ENCODE results near the gene PRR35.

PRR35 gene

DNA sequence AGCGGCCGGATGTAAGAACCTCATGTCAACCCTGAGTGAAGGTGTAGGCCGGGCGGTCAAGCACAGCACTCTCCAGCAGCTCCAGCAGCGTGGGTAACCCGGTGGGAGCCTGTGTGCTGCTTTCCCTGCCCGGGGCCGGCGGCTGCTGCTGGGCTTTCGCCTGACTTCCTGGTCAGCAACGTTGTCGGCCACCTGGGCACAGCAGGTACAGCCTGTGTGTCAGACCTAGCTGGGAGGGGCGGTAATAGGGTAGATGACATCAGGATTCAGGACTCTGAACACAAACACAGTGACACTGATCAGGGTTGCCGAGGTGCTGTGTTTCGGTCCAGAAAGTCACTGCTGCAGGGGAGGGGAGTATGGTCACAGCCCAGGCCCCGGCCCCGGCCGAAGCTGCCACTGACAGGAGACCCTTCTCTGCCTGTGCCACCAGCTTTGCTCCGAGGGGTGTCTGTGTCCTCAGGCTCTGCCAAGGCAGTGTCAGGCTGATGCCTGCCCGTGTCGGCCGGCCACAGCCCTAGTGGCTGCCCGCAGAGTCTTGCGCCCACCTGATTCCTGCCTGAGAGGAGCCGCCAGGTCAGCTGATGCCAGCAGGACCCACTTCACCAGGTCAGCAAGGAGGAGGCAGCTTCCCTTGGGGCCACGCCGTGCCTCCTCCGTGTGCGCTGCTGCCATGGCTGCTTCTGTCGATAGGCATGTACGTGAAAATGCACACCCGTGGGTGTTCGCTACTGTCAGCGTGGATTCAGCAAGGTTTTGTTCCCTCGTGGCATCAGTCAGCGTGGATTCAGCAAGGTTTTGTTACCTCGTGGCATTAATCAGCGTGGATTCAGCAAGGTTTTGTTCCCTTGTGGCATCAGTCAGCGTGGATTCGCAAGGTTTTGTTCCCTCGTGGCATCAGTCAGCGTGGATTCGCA lies 38.9 kb downstream of the PRR35 start:
- DNase-seq: no peak

DNA sequence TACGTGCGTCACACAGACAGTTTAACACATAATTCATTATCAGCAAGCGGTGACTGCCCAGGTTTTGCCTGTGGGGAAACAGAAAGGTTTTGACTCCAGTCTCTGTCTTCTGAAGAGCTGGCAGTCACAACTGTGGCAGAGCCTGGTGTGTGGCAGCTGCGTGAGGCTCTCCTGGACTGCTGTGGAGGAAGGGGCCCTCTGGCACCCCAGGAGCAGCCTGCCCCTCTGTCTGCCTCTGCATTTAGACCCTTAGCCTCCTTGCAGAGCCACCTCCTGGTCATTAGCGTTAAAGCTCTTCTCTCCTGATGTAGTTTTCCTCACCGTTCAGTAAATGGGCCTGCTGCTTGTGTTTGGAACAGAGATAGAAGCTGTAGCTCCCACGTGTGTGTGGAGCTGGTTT lies 40.6 kb downstream of the PRR35 start:
- DNase-seq: no peak

DNA sequence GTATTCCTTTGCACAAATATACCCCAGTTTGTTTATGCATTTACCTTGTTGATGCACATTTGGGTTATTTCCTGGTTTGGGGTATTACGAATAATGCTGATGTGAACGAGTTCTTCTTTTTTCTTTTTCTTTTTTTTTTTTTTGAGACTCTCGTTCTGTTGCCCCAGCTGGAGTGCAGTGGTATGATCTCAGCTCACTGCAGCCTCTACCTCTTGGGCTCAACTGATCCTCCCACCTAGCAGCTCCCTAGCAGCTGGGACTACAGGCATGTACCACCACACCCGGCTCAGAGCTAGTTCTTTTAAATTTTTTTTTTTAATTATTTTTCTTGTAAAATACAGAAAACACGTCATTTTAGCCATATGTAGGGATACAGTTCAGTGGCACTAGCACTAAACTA lies 43.7 kb downstream of the PRR35 start:
- no peak for DNase-seq

DNA sequence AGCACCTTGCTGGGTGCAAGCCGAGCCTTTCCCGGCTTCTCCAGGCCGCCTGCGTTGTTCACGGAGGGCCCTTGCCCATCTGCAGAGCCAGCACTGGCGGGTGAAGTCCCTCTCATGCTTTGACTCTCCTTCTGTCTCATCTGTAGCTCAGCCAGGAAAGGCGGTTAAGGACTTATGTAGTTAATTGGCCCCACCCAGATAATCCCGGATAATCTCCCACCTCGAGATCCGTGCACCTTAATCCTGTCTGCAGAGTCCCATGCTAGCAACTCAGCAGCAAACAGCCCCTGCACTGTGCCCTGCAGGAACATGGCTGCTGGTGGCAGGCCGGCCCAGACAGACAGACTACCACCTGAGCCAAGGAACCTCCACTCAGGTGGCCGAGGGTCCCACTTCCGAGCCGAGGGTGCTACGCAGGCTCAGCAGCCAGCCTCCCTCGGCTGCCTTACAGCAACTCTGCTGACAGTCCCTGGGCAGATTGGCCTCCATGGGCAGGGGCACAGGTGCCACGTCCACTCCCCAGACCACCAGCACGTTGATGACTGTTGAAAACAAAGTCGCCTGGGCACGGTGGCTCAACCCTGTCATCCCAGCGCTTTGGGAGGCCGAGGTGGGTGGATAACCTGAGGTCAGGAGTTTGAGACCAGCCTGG lies 46.6 kb downstream of the PRR35 start:
- DNase-seq: no peak

DNA sequence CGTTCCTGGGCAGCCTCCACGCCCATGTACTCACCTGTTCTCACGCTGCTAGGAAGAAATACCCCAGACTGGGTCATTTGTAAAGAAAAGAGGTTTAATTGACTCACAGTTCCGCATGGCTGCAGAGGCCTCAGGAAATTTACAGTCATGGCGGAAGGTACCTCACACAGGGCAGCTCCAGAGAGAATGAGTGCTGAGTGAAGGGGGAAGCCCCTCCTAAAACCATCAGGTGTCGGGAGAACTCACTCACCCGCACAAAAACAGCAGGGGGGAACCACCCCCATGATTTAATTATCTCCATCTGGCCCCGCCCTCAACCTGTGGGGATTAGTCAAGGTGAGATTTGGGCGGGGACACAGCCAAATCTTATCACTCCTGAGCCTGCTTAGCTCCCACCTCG lies 47.8 kb downstream of the PRR35 start:
- peak; percentile 34 for DNase-seq

DNA sequence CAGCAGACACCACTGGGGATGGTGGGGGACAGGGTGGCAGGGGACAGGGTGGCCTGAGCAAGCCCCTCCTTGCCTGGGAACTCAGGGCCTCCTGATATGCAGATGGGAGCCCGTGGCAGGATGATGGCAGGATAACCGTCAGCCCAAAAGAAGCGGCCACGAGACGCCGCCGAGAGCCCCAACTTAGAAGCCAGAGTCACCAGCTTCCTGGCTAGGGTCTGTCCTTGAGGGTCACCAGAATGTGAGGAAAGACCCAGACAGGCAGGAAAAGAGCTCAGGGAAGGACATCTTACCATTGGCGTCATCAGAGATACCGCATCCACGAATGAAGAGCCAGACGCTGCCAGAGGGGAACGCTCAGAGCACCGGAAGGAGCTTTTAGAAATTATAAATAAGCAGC lies 49.1 kb downstream of the PRR35 start:
- no peak for DNase-seq

DNA sequence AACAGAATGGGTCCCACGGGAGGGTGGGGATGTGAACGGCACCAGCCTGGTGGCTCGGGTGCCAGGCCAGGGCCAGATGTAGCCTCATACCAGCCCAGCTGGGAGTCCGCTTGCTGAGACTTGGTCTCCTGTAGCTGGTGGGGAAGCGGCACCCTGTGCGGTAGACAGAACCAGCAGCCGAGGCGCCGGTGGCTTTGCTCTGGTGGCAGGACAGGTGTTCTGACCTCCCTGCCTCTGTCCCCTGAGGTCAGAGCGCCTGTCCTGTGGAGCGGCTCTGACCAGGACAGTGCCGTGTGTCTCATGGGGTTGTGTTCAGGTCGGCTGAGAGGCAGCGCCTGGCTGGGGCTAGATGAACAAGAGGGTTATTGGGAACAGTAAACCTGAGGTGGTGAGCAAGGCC lies 49.8 kb downstream of the PRR35 start:
- DNase-seq: no peak

DNA sequence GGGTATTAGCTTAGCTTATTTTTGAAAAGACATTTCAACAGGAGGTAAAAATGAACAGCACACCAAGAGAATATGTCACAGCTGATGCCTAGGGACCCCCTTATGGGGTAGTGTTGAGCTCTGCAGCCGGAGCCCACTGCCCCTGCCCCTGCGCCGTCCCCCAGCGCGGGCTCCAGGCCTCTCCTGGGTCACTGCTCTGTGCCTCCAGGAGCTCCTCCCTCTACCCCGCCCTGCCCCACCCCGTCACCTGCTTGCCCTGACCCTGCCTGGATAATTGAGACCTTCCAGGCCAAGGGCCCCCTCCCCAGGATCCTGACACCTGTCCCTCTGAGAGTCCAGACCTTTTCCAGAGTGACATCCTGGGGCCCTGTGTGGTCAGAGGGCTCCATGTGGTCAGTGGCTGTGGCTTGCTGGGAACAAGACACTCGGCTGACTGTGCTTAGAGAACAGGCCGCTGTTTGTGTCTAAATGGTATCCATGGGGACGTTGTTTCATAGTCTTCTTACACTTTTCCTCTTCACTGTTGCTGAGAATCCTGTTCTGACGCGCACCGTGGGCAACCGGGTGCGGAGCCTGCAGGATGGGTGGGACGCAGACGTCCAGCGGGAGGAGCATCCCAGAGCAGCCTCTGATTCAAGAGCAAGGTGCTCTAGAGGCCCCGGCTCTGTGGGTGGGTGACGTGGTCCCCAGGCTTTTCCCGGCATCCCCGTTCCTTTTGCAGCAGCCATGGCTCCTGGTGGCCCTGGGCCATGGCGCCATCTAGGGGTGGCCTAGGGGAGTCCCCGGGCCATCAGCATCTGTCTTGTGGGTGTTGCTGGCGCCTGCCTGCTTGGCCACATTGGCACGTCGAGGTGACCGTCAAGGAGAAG lies 50.6 kb downstream of the PRR35 start:
- peak; percentile 53 for DNase-seq

DNA sequence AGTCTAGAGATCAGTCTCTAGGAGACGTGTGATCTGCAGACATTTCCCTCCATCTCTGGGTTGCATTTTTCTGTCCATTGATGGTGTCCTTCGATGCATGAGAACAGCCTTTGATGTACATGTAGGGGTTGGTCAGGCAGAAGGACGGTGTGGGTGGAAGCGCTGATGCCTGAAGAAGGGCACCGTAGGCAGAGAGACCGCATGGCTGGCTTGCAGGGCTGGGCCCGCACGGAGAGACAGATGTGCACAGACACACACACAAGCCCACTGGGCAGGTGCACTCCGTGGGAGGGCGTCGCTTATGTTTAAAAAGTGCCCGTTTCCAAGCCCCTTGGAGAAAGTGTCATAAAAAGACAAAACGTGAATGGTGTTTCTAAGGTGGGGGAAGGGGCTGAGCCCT lies 54.9 kb downstream of the PRR35 start:
- DNase-seq: no peak
